Esophagus squamous epithelium (tissue), 5 donors: ENCODE data around the gene C1QTNF9B. TPM values are rescaled to one million over a fixed set of nuclear protein-coding genes. Genes with fewer than 3 reads are reported as not detected.
A peak's percentile ranks its signal among the peaks of the same experiment; 100 is the strongest.

Experiments used
- DNase-seq: peaks from one replicate; lab custom pipeline; 2025; lab: John Stamatoyannopoulos, UW
- H3K27ac ChIP-seq, 4 donors: fragments of 200-600 bp; sonication (generic); one replicate each; pipeline ENCODE4 v1.5.1; 2016 to 2019; ENCODE audit warnings: mild to moderate bottlenecking in 1 of 4
- H3K27me3 ChIP-seq, 4 donors: fragments of 200-600 bp; sonication (generic); 1 replicate in 3 of 4; 2 replicates in 1 of 4; pipeline versions ENCODE4 v1.5.1 to v1.6.0; 2017 to 2021; ENCODE audit warnings: antibody characterized with exemption in 1 of 4
- H3K36me3 ChIP-seq, 3 donors: fragments of 200-600 bp; sonication (generic); one replicate each; pipeline ENCODE4 v1.5.1; 2016 to 2019
- H3K4me1 ChIP-seq, 3 donors: fragments of 200-600 bp; sonication (generic); one replicate each; pipeline ENCODE4 v1.5.1; 2017 to 2019
- H3K4me3 ChIP-seq, 4 donors: fragments of 200-600 bp; sonication (generic); 1 replicate in 3 of 4; 2 replicates in 1 of 4; pipeline ENCODE4 v1.5.1; 2016 to 2019; ENCODE audit warnings: mild to moderate bottlenecking in 2 of 4, moderate library complexity in 1 of 4
- H3K9me3 ChIP-seq, 3 donors: fragments of 200-600 bp; sonication (generic); one replicate each; pipeline ENCODE4 v1.5.1; 2016 to 2019
- POLR2A ChIP-seq, 4 donors: fragments of 450-650 bp; IDR thresholded peaks; one replicate each; pipeline ENCODE4 v1.6.1; 2017; ENCODE audit warnings: antibody characterized with exemption in 4 of 4, mild to moderate bottlenecking in 4 of 4, moderate library complexity in 3 of 4
- WGBS, 2 donors: methylation state at CpG; one replicate each; pipeline ENCODE4 v1.1.5; 2018; 5-methylcytosine and 5-hydroxymethylcytosine counted together
- intact Hi-C: fragments of 100-400 bp; cut with DNase I; formaldehyde crosslinking; loops from one replicate; pipeline ENCODE4 v1.15.0; 2022
- total RNA-seq, 4 donors: library from RNA; depleted of rRNA; stranded (reverse); fragments of >200 nt; gene quantifications; one replicate each; pipeline ENCODE4 v1.1.0, GENCODE V29; 2016
- TF ChIP-seq, protein P1 (sequence below), 6 experiments: fragments of 450-650 bp in 4 of 6; fragments of 200-600 bp in 2 of 6; sonication (generic) in 2 of 6; IDR thresholded peaks; one replicate each; pipeline ENCODE4 v1.5.1; 2016 to 2019; ENCODE audit warnings: antibody characterized with exemption in 6 of 6, mild to moderate bottlenecking in 4 of 6, moderate library complexity in 4 of 6
- donor health status: DM: yes; HTN: yes; CAD: no.

Gene C1QTNF9B
- total RNA-seq, 4 donors from 2014 or later = not detected

DNA sequence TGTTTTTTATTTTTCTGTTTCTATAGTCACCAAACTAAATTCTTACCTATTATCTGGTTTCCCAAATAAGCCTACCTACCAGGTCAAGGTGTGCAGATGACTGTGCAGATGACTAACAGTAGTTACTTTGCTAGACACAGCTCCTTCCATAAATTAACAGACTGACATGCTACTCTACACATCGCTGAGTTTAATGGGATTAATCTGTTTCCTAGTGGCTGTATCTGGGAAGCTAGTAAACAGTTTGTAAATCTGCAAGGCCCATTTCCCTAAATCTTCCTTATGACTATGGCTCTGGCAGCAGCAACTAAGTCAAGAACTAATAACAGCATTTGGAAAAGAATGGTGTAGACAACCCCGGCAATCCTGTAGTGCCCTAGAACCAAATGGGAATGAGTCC, 36.0 kb downstream of the C1QTNF9B start:
- TF ChIP-seq, protein P1, sequence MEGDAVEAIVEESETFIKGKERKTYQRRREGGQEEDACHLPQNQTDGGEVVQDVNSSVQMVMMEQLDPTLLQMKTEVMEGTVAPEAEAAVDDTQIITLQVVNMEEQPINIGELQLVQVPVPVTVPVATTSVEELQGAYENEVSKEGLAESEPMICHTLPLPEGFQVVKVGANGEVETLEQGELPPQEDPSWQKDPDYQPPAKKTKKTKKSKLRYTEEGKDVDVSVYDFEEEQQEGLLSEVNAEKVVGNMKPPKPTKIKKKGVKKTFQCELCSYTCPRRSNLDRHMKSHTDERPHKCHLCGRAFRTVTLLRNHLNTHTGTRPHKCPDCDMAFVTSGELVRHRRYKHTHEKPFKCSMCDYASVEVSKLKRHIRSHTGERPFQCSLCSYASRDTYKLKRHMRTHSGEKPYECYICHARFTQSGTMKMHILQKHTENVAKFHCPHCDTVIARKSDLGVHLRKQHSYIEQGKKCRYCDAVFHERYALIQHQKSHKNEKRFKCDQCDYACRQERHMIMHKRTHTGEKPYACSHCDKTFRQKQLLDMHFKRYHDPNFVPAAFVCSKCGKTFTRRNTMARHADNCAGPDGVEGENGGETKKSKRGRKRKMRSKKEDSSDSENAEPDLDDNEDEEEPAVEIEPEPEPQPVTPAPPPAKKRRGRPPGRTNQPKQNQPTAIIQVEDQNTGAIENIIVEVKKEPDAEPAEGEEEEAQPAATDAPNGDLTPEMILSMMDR (IDR thresholded peaks at IDR 0.05) = no peak
- TF ChIP-seq POLR2A (IDR thresholded peaks at IDR 0.05) = no peak
- no peak overlapping the region for H3K27ac ChIP-seq
- H3K27me3 ChIP-seq = no peaks in the 10 kb centered on the region
- H3K4me3 ChIP-seq = no peak overlapping the region
- WGBS, 2 donors = 78 to 95% methylated on average over 2 of the region's 2 CpGs
- peaks cover 0 to 29% (median 0%) of the 10 kb centered on the region in 3 donors for H3K36me3 ChIP-seq
- no peak for DNase-seq
- intact Hi-C loops = loop anchor here (10.0 kb wide), 1 partner anchor 157 kb away; no protein-coding TSS in a partner anchor
- H3K4me1 ChIP-seq = peaks cover 5 to 23% (median 6%) of the 10 kb centered on the region in 3 donors
- no peaks in the 10 kb centered on the region for H3K9me3 ChIP-seq

DNA sequence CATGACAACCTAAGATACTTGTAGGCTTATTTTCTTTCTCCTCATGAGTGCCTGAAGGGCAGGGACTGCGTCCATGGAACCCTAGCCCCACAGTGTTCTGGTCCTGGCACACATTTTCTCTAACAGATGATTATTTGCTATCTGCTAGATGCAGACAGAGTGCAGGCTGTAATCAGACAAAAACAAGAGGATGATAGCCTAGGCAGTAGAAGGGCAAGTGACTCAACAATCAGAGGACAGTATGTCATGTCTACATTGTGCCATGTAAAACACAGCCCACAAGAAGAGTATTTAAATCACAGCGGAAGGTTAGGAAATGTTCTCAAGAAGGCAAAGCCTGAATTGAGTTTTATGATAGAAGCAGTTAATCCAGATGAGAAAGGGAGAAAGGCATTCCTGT, 37.4 kb downstream of the C1QTNF9B start:
- intact Hi-C loops = loop anchor here (10.0 kb wide), 1 partner anchor 155 kb away; no protein-coding TSS in a partner anchor
- no peak overlapping the region for H3K27ac ChIP-seq
- WGBS, 2 donors = 95 to 100% methylated on average over 2 of the region's 2 CpGs
- no peaks in the 10 kb centered on the region for H3K9me3 ChIP-seq
- H3K4me3 ChIP-seq = no peak overlapping the region
- no peak for DNase-seq
- no peaks in the 10 kb centered on the region for H3K27me3 ChIP-seq
- TF ChIP-seq, protein P1 (IDR thresholded peaks at IDR 0.05) = no peak
- no peak for TF ChIP-seq POLR2A (IDR thresholded peaks at IDR 0.05)
- peaks cover 5 to 23% (median 6%) of the 10 kb centered on the region in 3 donors for H3K4me1 ChIP-seq
- peaks cover 0 to 36% (median 0%) of the 10 kb centered on the region in 3 donors for H3K36me3 ChIP-seq

DNA sequence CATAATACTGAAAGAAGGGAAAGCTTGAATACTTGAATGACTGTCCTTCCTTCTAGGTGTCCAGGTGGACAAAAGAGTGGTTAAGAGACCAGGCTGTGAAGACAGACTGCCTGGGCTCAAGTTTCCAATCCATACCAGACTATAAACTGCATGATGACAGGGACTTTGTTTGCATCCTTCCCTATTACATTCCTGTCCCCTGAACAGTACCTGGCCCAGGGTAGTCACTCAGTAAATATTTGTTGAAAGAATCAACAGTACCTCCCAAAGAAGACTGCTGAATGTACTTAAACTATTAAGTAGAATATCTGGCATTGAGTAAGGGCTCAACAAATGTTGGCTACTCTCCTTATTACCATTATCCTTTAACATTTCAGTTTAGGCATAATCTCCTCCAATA, 37.8 kb downstream of the C1QTNF9B start:
- H3K27ac ChIP-seq = peak overlapping the region in 2 of 4 donors; percentile 20 to 43
- TF ChIP-seq POLR2A (IDR thresholded peaks at IDR 0.05) = no peak
- TF ChIP-seq, protein P1 (IDR thresholded peaks at IDR 0.05) = no peak
- peaks cover 0 to 40% (median 0%) of the 10 kb centered on the region in 3 donors for H3K36me3 ChIP-seq
- peaks cover 5 to 23% (median 6%) of the 10 kb centered on the region in 3 donors for H3K4me1 ChIP-seq
- no peak overlapping the region for H3K4me3 ChIP-seq
- H3K9me3 ChIP-seq = no peaks in the 10 kb centered on the region
- no peaks in the 10 kb centered on the region for H3K27me3 ChIP-seq
- no peak for DNase-seq
- intact Hi-C loops = no loop called here

DNA sequence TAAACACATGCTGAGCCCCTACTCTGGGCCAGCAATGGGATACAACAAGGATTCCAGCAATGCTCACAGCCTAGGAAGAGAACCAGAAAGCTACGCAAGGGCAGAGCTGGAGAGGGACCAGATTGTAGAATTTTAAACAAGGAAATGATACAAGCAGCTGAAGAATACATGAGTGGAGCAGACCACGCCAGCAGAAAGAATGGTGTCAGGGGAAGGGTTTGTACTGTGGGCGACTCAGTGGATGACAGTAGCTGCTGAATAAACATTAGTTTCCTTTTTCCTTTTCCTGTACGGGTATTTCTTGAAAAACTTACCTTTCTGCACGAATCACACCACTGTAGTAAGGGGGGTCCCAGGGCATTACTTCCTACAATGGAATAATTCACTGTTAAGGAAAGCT, 38.8 kb downstream of the C1QTNF9B start:
- intact Hi-C loops = no loop called here
- Histone ChIP-seq H3K27me3 (no peaks in the 10 kb centered on the region), H3K4me1 (peaks cover 5 to 23% (median 6%) of the 10 kb centered on the region in 3 donors), H3K4me3 (no peak overlapping the region), H3K27ac (peak overlapping the region in 1 of 4 donors; percentile 43), H3K9me3 (no peaks in the 10 kb centered on the region), H3K36me3 (peaks cover 0 to 44% (median 0%) of the 10 kb centered on the region in 3 donors)
- 39 to 76% methylated on average over 5 of the region's 5 CpGs for WGBS, 2 donors
- no peak for TF ChIP-seq POLR2A (IDR thresholded peaks at IDR 0.05)
- TF ChIP-seq, protein P1 (IDR thresholded peaks at IDR 0.05) = no peak
- DNase-seq = no peak

DNA sequence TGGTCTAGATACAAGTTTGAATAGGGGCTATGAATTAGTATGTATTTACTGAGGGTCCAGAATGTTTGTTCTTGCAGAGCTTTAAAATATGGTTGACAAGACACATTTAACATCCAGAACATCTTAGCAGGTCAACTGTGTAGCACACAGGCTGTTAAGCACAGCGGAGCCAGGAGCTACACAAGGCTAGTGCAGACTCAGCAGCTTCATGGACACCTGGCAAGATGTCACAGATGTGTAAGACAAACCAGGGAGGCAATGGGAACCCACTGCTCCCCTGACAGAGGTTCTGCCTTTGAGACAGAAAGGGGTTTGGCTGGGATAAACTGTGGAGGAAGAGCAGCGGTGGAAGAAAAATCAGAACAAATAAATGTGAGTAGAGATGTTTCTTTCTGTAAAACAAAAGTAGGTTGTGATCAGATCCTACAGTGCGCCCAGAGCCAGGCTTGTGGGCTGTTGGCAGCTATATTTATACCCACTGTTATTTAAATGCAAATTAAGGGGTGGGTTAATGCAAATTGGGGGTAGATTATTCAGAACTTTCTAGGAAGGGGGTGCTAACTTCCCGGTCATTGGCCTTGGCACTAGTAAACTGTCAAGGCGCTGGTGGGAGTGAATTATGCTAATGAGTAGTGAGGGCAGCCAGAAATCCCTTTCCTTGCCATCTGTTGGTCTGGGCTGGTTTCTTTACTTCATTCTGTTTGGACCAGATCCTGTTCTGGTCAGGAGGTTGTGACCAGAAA, 41.1 kb downstream of the C1QTNF9B start:
- intact Hi-C loops = no loop called here
- H3K9me3 ChIP-seq = no peaks in the 10 kb centered on the region
- no peak for TF ChIP-seq POLR2A (IDR thresholded peaks at IDR 0.05)
- TF ChIP-seq, protein P1 (IDR thresholded peaks at IDR 0.05) = no peak
- no peaks in the 10 kb centered on the region for H3K27me3 ChIP-seq
- no peak overlapping the region for H3K4me3 ChIP-seq
- no peak overlapping the region for H3K27ac ChIP-seq
- DNase-seq = no peak
- peaks cover 0 to 19% (median 0%) of the 10 kb centered on the region in 3 donors for H3K4me1 ChIP-seq
- peaks cover 0 to 36% (median 0%) of the 10 kb centered on the region in 3 donors for H3K36me3 ChIP-seq
- WGBS, 2 donors = 87 to 92% methylated on average over 5 of the region's 5 CpGs
